ENCODE data around the gene HGFAC.
A peak's percentile ranks its signal among the peaks of the same experiment; 100 is the strongest.

DNA sequence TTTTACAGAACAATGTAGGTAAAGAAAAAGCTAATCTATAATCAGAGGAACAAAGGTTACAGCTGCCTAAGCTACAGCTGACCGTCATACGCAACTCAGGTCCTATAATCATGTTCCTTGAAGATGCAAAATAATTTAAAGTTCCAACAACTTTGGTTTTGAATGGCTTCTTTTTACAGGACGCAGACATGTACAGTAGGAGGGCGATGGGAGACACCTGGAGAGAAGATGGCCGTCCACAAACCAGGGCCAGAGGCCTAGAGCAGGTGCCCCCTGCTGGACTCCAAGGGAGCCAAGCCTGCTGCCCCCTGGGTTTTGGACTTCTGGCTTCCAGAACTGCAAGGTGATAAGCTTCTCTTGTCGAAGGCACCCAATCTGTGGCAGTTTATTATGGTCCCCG lies 10.6 kb downstream of the HGFAC start:
- no peak for TF ChIP-seq NRF1 (IDR thresholded peaks at IDR 0.05; ENCODE audit: low read depth, low read length)
- TF ChIP-seq, protein P1, sequence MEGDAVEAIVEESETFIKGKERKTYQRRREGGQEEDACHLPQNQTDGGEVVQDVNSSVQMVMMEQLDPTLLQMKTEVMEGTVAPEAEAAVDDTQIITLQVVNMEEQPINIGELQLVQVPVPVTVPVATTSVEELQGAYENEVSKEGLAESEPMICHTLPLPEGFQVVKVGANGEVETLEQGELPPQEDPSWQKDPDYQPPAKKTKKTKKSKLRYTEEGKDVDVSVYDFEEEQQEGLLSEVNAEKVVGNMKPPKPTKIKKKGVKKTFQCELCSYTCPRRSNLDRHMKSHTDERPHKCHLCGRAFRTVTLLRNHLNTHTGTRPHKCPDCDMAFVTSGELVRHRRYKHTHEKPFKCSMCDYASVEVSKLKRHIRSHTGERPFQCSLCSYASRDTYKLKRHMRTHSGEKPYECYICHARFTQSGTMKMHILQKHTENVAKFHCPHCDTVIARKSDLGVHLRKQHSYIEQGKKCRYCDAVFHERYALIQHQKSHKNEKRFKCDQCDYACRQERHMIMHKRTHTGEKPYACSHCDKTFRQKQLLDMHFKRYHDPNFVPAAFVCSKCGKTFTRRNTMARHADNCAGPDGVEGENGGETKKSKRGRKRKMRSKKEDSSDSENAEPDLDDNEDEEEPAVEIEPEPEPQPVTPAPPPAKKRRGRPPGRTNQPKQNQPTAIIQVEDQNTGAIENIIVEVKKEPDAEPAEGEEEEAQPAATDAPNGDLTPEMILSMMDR (IDR thresholded peaks at IDR 0.05): peak; percentile 50
- TF ChIP-seq, protein P2, sequence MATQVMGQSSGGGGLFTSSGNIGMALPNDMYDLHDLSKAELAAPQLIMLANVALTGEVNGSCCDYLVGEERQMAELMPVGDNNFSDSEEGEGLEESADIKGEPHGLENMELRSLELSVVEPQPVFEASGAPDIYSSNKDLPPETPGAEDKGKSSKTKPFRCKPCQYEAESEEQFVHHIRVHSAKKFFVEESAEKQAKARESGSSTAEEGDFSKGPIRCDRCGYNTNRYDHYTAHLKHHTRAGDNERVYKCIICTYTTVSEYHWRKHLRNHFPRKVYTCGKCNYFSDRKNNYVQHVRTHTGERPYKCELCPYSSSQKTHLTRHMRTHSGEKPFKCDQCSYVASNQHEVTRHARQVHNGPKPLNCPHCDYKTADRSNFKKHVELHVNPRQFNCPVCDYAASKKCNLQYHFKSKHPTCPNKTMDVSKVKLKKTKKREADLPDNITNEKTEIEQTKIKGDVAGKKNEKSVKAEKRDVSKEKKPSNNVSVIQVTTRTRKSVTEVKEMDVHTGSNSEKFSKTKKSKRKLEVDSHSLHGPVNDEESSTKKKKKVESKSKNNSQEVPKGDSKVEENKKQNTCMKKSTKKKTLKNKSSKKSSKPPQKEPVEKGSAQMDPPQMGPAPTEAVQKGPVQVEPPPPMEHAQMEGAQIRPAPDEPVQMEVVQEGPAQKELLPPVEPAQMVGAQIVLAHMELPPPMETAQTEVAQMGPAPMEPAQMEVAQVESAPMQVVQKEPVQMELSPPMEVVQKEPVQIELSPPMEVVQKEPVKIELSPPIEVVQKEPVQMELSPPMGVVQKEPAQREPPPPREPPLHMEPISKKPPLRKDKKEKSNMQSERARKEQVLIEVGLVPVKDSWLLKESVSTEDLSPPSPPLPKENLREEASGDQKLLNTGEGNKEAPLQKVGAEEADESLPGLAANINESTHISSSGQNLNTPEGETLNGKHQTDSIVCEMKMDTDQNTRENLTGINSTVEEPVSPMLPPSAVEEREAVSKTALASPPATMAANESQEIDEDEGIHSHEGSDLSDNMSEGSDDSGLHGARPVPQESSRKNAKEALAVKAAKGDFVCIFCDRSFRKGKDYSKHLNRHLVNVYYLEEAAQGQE (IDR thresholded peaks at IDR 0.05; ENCODE audit: low read depth, low read length): no peak
- TF ChIP-seq, protein P3, sequence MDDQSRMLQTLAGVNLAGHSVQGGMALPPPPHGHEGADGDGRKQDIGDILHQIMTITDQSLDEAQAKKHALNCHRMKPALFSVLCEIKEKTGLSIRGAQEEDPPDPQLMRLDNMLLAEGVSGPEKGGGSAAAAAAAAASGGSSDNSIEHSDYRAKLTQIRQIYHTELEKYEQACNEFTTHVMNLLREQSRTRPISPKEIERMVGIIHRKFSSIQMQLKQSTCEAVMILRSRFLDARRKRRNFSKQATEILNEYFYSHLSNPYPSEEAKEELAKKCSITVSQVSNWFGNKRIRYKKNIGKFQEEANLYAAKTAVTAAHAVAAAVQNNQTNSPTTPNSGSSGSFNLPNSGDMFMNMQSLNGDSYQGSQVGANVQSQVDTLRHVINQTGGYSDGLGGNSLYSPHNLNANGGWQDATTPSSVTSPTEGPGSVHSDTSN (IDR thresholded peaks at IDR 0.05): no peak
